ENCODE data around the gene HAPLN2.

- TF ChIP-seq POLR2A (IDR thresholded peaks at IDR 0.05) (no peak), CTCF (IDR thresholded peaks at IDR 0.05) (no peak)
Measured at GRCh38 chr1:156601122-156601830, 17.9 kb upstream of the HAPLN2 start, which contains the start of gene GPATCH4.

All from esophagus squamous epithelium (tissue), 4 donors.